Astrocyte of the spinal cord (primary cell): Measurements from ENCODE around the gene PSMG4.

Source experiments
- DNase-seq: peaks from one replicate; pipeline ENCODE4 v3.0.0; 2011; ENCODE audit warnings: low read depth, low spot score
- H3K4me3 ChIP-seq: 2 replicates; pipeline ENCODE4 v1.5.1; 2011; ENCODE audit warnings: low read depth, mild to moderate bottlenecking, low read length, moderate library complexity
- in situ Hi-C: cut with HindIII; loops from 2 replicates; pipeline ENCODE4 v1.10.0; 2017; ENCODE audit warnings: low sequenced_read_pairs
- TF ChIP-seq, protein P1 (sequence below): IDR thresholded peaks from 2 replicates; pipeline ENCODE4 v1.5.1; 2012; ENCODE audit warnings: low read depth, mild to moderate bottlenecking, low read length, inconsistent platforms

The PSMG4 gene

DNA sequence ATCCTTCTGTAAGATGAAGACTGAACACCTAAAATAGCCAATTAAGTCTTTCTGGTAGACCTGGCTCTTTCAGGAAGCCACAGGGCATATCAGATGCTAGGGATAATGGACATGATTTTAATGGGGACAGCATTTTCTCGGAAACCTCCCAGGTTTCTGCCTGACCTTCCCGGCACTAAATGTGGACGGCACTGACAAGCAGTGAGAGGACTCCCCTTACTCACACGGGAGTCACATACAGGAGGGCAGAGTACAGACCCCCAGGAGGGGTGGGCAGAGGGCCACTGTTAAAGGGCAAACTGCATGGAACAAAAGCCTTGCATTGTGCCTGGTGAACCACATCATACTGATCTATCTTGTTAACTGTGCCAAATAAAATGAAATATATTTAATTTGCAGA, 19.9 kb downstream of the PSMG4 start:
- in situ Hi-C loops = loop anchor here (25.0 kb wide), 1 partner anchor 434 kb away; no protein-coding TSS in a partner anchor
- no peak for DNase-seq
- TF ChIP-seq, protein P1, sequence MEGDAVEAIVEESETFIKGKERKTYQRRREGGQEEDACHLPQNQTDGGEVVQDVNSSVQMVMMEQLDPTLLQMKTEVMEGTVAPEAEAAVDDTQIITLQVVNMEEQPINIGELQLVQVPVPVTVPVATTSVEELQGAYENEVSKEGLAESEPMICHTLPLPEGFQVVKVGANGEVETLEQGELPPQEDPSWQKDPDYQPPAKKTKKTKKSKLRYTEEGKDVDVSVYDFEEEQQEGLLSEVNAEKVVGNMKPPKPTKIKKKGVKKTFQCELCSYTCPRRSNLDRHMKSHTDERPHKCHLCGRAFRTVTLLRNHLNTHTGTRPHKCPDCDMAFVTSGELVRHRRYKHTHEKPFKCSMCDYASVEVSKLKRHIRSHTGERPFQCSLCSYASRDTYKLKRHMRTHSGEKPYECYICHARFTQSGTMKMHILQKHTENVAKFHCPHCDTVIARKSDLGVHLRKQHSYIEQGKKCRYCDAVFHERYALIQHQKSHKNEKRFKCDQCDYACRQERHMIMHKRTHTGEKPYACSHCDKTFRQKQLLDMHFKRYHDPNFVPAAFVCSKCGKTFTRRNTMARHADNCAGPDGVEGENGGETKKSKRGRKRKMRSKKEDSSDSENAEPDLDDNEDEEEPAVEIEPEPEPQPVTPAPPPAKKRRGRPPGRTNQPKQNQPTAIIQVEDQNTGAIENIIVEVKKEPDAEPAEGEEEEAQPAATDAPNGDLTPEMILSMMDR = no peak
- H3K4me3 ChIP-seq = no peak overlapping the region

DNA sequence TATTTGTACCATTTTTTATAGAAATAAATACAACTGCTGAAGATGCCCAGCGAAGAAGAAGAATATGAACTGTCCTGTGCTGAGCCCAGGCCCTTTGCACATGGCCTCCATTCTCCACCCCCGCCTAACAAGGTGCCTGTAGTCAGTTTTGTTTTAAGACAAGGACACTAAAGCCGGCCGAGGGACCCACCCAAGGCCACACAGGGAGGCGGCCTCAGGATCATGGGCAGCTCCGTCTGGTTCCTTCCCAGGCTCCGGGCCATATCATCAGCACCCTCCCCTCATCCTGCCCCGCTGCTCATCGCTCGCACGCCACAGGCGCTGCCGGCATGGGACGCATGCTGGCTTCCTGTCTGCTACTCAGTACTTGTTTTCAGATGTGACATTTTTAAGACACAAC, 21.3 kb downstream of the PSMG4 start:
- TF ChIP-seq, protein P1 = no peak
- in situ Hi-C loops = loop anchor here (25.0 kb wide), 1 partner anchor 432 kb away; no protein-coding TSS in a partner anchor
- H3K4me3 ChIP-seq = no peak overlapping the region
- no peak for DNase-seq

DNA sequence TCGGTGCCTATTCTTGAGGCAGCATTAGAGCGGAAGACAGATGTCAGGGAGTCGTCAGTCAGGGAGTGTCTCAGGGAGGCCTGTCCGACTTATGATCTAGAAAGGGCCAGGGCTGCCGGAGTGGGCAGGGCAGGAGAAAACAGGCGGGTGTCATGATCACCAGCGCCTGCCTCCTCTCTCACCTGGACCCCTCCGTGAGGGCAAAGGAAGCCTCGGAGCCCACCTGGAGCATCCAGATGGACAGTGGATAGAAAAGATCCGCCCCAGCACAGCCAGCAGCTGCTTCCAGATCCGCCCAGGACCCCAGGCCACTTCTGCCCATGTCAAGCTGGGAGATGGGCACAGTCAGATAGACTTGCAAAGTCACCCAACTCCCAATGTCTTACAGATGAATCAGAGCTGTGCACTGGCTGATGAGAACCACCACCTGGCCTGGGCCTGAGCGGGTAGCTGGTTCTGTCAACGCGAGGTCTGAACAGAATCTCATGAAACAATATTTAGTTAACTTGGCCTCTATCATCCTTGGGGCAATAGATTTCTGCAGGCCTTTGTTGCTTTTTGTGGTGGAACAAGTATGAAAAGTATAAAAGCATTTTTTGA, 22.2 kb downstream of the PSMG4 start:
- no peak overlapping the region for H3K4me3 ChIP-seq
- TF ChIP-seq, protein P1 = no peak
- peak; percentile 51 for DNase-seq
- in situ Hi-C loops = loop anchor here (25.0 kb wide), 1 partner anchor 431 kb away; no protein-coding TSS in a partner anchor

DNA sequence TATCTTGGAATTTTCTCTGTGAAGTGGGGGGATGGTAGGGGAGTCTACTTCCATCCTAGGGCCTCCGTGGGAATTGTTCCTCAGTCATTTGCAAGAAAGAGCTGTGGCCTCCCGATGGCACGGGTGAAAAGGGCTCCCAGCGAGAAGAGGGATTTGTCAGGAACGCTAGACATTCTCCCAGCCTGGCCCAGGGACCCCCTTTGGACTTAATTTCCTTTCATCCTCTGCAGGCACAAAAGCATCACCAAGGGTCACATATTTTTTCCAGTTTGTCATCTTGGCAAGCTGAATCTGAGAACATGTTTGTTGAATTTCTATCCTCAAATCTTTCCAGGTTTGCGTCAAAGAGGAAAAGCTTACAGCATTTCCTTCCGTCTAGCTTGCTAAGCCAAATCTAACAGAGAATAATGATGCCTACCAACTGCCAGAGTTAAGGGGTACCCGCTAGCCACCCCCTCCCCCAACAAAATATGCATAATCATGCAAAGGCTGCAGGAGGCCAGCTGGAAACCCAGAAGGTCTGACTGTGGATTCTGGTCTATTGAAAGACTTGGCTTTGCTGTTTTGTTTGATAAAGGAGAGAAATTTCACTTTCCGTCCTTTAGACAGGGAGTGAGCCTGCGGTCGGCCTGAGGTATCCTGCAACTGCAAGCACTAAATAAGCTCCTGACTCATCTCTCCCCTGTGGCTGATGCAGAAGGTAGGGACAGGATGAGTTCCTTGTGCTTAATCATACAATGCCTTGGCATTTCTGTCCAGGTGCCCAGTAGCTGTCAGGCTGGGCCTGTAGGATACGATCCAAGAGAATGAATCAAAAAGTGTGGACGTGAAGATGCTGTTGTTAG, 23.1 kb downstream of the PSMG4 start:
- TF ChIP-seq, protein P1 = no peak
- in situ Hi-C loops = loop anchor here (25.0 kb wide), 1 partner anchor 430 kb away; no protein-coding TSS in a partner anchor
- no peak overlapping the region for H3K4me3 ChIP-seq
- peak; percentile 95 for DNase-seq

DNA sequence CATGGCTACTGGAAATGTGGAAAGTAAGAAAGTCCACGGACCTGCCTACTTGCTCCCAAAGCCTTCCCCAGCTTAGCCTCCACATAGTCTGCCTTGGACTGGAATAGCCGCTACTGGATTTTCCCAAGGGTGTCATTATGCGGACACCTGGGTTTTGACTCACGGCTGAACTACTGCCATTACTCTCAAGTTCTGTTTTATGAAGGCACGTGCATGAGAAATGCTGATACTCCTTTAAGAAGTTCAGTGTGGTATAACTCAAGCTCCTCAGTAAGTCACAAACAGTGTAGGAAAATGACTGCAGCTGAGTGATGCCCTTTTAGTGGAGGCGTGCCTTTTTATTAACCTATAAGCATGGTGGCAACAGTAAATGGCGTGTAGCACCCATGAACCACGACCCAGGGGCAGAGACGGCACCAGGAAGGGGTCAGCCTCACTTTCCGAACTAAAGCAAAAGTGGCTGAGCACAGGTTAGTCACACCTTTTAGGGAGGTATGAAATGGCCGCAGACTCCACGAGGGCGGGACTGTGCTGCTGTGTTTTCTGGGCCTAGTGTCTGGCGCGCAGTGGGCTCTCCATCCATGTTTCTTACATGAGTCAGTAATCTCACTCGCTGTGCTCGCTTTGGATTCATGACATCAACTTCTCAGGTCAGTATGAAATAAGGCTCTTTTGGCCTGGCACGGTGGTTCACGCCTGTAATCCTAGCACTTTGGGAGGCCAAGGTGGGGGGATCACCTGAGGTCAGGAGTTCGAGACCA, 23.9 kb downstream of the PSMG4 start:
- TF ChIP-seq, protein P1 = no peak
- H3K4me3 ChIP-seq = no peak overlapping the region
- no peak for DNase-seq
- in situ Hi-C loops = loop anchor here (25.0 kb wide), 1 partner anchor 430 kb away; no protein-coding TSS in a partner anchor

DNA sequence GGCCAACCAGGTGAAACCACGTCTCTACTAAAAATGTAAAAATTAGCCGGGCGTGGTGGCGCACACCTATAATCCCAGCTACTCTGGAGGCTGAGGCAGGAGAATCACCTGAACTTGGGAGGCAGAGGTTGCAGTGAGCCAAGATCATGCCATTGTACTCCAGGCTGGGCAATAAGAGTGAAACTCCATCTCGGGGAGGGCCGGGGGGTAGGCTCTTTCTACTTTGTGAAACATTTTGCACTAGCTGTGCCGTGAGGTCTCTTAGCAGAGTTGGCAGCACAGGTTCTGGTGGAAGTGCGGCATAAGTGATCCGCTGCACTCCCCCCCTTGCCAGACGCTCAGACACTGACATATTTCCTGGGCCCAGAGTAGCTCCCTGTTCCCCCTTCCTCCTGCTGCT, 24.5 kb downstream of the PSMG4 start:
- no peak for DNase-seq
- H3K4me3 ChIP-seq = no peak overlapping the region
- in situ Hi-C loops = loop anchor here (25.0 kb wide), 1 partner anchor 429 kb away; no protein-coding TSS in a partner anchor
- TF ChIP-seq, protein P1 = no peak
